Testis (tissue), 2 donors: ENCODE results near the gene DLK2.

Experiments
- CTCF ChIP-seq, 3 experiments: fragments of 450-650 bp in 2 of 3; fragments of 200-600 bp in 1 of 3; sonication (generic) in 1 of 3; IDR thresholded peaks; one replicate each; pipeline ENCODE4 v1.5.1; 2016 to 2019; ENCODE audit warnings: antibody characterized with exemption in 3 of 3, mild to moderate bottlenecking in 2 of 3, moderate library complexity in 1 of 3
- POLR2A ChIP-seq: fragments of 450-650 bp; IDR thresholded peaks from one replicate; pipeline ENCODE4 v1.6.1; 2017; ENCODE audit warnings: antibody characterized with exemption, mild to moderate bottlenecking, moderate library complexity

GRCh38 chr6:43471399-43471798 is 16.1 kb upstream of the DLK2 start:
- TF ChIP-seq CTCF (IDR thresholded peaks at IDR 0.05) (no peak), POLR2A (no peak)
